HCEC 1CT (cell line): ENCODE measurements around the gene PCDHGA8.

Source experiments
- DNase-seq: peaks from one replicate; pipeline ENCODE4 v3.0.0-alpha.2; 2017

PCDHGA8 gene

DNA sequence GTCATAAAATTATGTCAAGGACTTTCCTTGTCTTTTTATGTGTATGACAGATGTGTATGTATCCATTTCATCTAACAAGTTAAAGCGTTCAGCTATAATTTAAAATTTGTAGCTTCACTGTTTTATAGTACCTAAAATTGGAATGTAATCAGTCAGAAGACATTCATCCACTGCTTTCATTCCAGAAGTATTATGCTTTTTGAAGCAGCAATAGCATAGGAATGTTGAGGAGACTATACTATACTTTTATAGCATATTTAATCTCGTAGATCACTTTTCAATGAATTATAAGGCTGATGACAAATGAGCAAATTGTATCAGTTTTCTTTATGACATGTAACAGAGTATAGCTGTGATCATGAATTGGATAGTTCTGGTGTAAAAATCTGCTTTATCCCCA is 44.8 kb downstream of the PCDHGA8 start:
- DNase-seq, result peak; percentile 39

DNA sequence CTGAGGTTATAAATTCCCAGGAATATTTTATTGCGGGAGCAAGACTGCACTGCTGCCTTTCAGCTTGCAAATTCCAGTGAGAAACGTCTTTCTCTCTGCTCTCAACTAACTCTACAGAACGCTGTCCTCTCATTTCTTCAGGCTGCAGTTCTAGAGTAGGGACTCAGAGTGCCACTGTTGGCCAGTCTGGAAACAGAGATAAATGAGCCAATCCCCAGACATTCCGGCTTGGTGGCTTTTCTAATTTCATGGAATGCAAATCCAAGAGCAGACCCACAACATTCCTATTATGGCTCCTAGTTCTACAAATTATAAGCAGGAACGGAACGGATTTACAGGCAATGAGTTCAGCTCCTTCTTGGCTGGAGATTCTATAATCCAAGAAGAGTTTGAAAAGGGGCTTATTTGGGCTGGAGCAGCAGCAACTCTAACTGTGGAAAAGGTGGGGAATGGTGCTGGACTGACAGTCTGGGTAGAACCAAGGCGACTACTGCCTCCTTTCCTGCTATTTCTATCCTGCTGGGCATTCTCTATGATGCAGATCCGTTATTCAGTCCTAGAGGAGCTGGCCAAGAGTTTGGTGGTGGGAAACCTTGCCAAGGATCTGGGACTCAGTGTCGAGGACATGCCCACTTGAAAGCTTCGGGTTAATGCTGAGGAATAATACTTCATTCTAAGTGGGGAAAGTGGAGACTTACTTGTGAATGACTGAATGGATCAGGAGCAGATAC is 47.1 kb downstream of the PCDHGA8 start:
- no peak for DNase-seq

DNA sequence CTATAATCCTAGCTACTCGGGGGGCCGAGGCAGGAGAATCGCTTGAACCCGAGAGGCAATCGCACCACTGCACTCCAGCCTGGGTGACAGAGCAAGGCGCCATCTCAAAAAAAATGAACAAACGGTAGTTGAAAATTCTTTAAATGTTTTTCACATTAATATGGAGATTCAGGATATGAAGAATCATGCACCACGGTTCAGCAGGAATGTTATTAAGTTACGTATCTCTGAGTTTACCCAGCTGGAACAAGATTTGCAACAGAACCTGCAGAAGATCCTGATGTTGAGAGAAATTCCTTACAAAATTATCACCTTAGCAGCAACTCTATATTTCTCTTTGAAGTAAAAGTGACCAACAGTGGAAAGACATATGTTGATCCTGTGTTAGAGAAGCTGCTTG is 47.9 kb downstream of the PCDHGA8 start:
- DNase-seq, result no peak

DNA sequence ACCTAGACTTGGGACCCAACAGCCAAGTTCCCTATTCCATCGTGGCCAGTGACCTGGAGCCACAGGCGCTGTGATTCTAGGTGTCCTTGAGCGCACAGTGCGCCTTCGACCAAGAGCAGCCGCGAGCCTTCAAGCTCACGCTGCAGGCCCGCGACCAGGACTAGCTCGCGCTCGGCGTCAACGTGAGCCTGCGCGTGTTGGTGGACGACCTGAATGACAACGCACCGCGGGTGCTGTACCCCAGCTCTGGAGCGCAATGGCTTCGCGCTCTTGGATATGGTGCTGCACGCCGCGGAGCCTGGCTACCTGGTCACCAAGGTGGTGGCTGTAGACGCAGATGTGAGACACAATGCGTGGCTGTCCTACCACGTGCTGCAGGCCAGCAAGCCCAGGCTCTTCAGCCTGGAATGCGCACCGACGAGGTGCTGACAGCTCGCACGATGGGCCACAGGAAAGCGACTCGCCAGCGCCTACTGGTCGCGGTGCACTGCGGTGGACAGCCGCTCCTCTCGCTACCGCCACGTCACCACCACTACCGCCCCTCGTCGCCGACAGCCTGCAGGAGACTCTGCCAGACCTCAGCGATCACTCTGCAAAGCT is 49.2 kb downstream of the PCDHGA8 start:
- no peak for DNase-seq
